SK-N-SH (cell line): ENCODE measurements around the gene TMCO4.

Source experiments
- FOXJ3 ChIP-seq: sonication (generic); formaldehyde crosslinking; IDR thresholded peaks from 2 replicates; pipeline ENCODE4 v1.5.1; 2020; ENCODE audit warnings: mild to moderate bottlenecking, missing genetic modification reagents
- GABPA ChIP-seq: IDR thresholded peaks from 2 replicates; pipeline ENCODE4 v1.4.0; 2012; ENCODE audit warnings: low read depth, mild to moderate bottlenecking
- POLR2AphosphoS5 ChIP-seq: IDR thresholded peaks from 2 replicates; pipeline ENCODE4 v1.6.1; 2012; ENCODE audit warnings: low read depth, low read length
- SIN3A ChIP-seq: IDR thresholded peaks from 2 replicates; pipeline ENCODE4 v1.6.1; 2012; ENCODE audit warnings: low read depth, mild to moderate bottlenecking, low read length, moderate library complexity, borderline replicate concordance
- SMC3 ChIP-seq: IDR thresholded peaks from 2 replicates; pipeline ENCODE4 v1.6.1; 2012; ENCODE audit warnings: low read depth, low read length, improper control_type of control experiment
- YY1 ChIP-seq: IDR thresholded peaks from 2 replicates; pipeline ENCODE4 v1.4.0; 2012; ENCODE audit warnings: low read depth, mild to moderate bottlenecking
- TF ChIP-seq, protein P1 (sequence below): fragments of 200-600 bp; sonication (generic); IDR thresholded peaks from 2 replicates; pipeline ENCODE4 v1.6.1; 2017; ENCODE audit warnings: antibody characterized with exemption, mild to moderate bottlenecking, moderate library complexity
- TF ChIP-seq, protein P2 (sequence below): IDR thresholded peaks from 2 replicates; pipeline ENCODE4 v1.6.1; 2012; ENCODE audit warnings: mild to moderate bottlenecking, low read depth, low read length, moderate library complexity
- TF ChIP-seq, protein P3 (sequence below): fragments of 150-350 bp; IDR thresholded peaks from 2 replicates; pipeline ENCODE4 v1.6.1; 2017; ENCODE audit warnings: antibody characterized with exemption, low read length, low read depth, borderline replicate concordance
- TF ChIP-seq, protein P4 (sequence below): IDR thresholded peaks from 2 replicates; pipeline ENCODE4; 2012

DNA sequence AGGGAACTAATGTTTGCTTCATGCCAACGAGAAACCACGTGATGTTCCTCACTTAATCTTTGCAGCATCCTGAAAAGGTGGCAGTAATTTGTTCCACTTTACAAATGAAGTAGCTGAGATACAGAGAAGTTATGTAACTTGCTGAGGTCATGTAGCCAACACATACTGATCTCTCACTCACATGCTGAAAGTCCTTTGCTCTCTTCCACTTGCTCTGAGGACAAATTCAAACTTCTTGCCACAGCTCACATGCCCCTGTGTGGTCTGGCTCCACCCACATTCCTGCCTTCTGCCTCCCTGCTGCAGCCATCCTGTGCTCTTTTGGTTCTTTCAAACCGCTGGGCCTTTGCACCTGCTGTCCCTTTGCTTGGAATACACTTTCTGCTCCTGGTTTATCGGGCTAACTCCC, 55.4 kb downstream of the TMCO4 start:
- TF ChIP-seq, protein P1, sequence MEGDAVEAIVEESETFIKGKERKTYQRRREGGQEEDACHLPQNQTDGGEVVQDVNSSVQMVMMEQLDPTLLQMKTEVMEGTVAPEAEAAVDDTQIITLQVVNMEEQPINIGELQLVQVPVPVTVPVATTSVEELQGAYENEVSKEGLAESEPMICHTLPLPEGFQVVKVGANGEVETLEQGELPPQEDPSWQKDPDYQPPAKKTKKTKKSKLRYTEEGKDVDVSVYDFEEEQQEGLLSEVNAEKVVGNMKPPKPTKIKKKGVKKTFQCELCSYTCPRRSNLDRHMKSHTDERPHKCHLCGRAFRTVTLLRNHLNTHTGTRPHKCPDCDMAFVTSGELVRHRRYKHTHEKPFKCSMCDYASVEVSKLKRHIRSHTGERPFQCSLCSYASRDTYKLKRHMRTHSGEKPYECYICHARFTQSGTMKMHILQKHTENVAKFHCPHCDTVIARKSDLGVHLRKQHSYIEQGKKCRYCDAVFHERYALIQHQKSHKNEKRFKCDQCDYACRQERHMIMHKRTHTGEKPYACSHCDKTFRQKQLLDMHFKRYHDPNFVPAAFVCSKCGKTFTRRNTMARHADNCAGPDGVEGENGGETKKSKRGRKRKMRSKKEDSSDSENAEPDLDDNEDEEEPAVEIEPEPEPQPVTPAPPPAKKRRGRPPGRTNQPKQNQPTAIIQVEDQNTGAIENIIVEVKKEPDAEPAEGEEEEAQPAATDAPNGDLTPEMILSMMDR, result no peak
- TF ChIP-seq, protein P2, sequence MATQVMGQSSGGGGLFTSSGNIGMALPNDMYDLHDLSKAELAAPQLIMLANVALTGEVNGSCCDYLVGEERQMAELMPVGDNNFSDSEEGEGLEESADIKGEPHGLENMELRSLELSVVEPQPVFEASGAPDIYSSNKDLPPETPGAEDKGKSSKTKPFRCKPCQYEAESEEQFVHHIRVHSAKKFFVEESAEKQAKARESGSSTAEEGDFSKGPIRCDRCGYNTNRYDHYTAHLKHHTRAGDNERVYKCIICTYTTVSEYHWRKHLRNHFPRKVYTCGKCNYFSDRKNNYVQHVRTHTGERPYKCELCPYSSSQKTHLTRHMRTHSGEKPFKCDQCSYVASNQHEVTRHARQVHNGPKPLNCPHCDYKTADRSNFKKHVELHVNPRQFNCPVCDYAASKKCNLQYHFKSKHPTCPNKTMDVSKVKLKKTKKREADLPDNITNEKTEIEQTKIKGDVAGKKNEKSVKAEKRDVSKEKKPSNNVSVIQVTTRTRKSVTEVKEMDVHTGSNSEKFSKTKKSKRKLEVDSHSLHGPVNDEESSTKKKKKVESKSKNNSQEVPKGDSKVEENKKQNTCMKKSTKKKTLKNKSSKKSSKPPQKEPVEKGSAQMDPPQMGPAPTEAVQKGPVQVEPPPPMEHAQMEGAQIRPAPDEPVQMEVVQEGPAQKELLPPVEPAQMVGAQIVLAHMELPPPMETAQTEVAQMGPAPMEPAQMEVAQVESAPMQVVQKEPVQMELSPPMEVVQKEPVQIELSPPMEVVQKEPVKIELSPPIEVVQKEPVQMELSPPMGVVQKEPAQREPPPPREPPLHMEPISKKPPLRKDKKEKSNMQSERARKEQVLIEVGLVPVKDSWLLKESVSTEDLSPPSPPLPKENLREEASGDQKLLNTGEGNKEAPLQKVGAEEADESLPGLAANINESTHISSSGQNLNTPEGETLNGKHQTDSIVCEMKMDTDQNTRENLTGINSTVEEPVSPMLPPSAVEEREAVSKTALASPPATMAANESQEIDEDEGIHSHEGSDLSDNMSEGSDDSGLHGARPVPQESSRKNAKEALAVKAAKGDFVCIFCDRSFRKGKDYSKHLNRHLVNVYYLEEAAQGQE, result no peak
- TF ChIP-seq SMC3 (no peak), GABPA (no peak), YY1 (no peak), SIN3A (no peak), POLR2AphosphoS5 (no peak), FOXJ3 (CRISPR knock-in tag) (no peak)
- TF ChIP-seq, protein P3, sequence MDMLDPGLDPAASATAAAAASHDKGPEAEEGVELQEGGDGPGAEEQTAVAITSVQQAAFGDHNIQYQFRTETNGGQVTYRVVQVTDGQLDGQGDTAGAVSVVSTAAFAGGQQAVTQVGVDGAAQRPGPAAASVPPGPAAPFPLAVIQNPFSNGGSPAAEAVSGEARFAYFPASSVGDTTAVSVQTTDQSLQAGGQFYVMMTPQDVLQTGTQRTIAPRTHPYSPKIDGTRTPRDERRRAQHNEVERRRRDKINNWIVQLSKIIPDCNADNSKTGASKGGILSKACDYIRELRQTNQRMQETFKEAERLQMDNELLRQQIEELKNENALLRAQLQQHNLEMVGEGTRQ, result no peak
- TF ChIP-seq, protein P4, sequence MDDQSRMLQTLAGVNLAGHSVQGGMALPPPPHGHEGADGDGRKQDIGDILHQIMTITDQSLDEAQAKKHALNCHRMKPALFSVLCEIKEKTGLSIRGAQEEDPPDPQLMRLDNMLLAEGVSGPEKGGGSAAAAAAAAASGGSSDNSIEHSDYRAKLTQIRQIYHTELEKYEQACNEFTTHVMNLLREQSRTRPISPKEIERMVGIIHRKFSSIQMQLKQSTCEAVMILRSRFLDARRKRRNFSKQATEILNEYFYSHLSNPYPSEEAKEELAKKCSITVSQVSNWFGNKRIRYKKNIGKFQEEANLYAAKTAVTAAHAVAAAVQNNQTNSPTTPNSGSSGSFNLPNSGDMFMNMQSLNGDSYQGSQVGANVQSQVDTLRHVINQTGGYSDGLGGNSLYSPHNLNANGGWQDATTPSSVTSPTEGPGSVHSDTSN, result no peak
